Activated CD8-positive, alpha-beta T cell treated with anti-CD3 and anti-CD28 coated beads, Interleukin-2, amount 10 ng/mL, durations not matched to agents 7 days and 5 days (primary cell): Measurements from ENCODE around the gene ACSL3. TPM values are rescaled to one million over a fixed set of nuclear protein-coding genes. Genes with fewer than 3 reads are reported as not detected.

Experiments
- ATAC-seq: fragments of 150-1000 bp; cut with Tn5 transposase; one replicate; pipeline ENCODE4 v1.10.0; 2021; ENCODE audit warnings: moderate library complexity
- CTCF ChIA-PET: fragments of 350-600 bp; sonication (Branson Sonifier 250); formaldehyde crosslinking; loops from one replicate; lab custom pipeline; 2021; ENCODE audit warnings: antibody characterized with exemption; lab: Charles Lee
- POLR2A ChIA-PET: fragments of 350-600 bp; sonication (Branson Sonifier 250); formaldehyde crosslinking; loops from one replicate; lab custom pipeline; 2021; ENCODE audit warnings: antibody characterized with exemption; lab: Charles Lee
- DNase-seq: peaks from one replicate; pipeline ENCODE4 v3.0.0-alpha.2; 2020
- H3K27ac Mint-ChIP-seq: one replicate; pipeline ENCODE4 v1.8.0; 2021; ENCODE audit warnings: mild to moderate bottlenecking, mixed read lengths
- H3K27me3 Mint-ChIP-seq: one replicate; pipeline ENCODE4 v1.8.0; 2021; ENCODE audit warnings: low read depth, mixed read lengths
- H3K36me3 Mint-ChIP-seq: one replicate; pipeline ENCODE4 v1.8.0; 2021; ENCODE audit warnings: low read depth, mixed read lengths
- H3K4me1 Mint-ChIP-seq: one replicate; pipeline ENCODE4 v1.8.0; 2021; ENCODE audit warnings: low read depth, mixed read lengths
- H3K4me3 Mint-ChIP-seq: one replicate; pipeline ENCODE4 v1.8.0; 2021; ENCODE audit warnings: mild to moderate bottlenecking, mixed read lengths
- H3K9me3 Mint-ChIP-seq: one replicate; pipeline ENCODE4 v1.8.0; 2022; ENCODE audit warnings: mixed read lengths; ENCODE audit not compliant: insufficient read depth
- total RNA-seq, 2 experiments: library from RNA; stranded (reverse); gene quantifications; one replicate each; pipeline ENCODE4 v1.2.3, GENCODE V29; 2021

The ACSL3 gene
- total RNA-seq, 2 experiments from 2014 or later = 46.5 to 54.6 TPM

GRCh38 chr2:222968550-222969155 is 107.8 kb downstream of the ACSL3 start:
- CTCF ChIA-PET = interaction anchor here (1.6 kb wide), 1 partner anchor 30 kb away, joined by 5 read pairs; no protein-coding TSS in a partner anchor
- Mint-ChIP-seq H3K9me3 (no peaks in the 10 kb centered on the region), H3K36me3 (no peaks in the 10 kb centered on the region), H3K4me3 (no peak overlapping the region), H3K27ac (no peak overlapping the region), H3K4me1 (no peaks in the 10 kb centered on the region), H3K27me3 (peaks cover 6% of the 10 kb centered on the region)
- DNase-seq = no peak
- POLR2A ChIA-PET = no interaction called here
- no peak for ATAC-seq

GRCh38 chr2:222969491-222969890 is 108.7 kb downstream of the ACSL3 start:
- CTCF ChIA-PET = no interaction called here
- Mint-ChIP-seq H3K9me3 (no peaks in the 10 kb centered on the region), H3K27me3 (peaks cover 6% of the 10 kb centered on the region), H3K4me3 (no peak overlapping the region), H3K4me1 (no peaks in the 10 kb centered on the region), H3K27ac (no peak overlapping the region), H3K36me3 (no peaks in the 10 kb centered on the region)
- no peak for ATAC-seq
- no peak for DNase-seq
- POLR2A ChIA-PET = no interaction called here

- POLR2A ChIA-PET = interaction anchor here (1.4 kb wide), 1 partner anchor 9 kb away, joined by 3 read pairs; no protein-coding TSS in a partner anchor
- Mint-ChIP-seq H3K27ac (no peak overlapping the region), H3K36me3 (no peaks in the 10 kb centered on the region), H3K4me1 (no peaks in the 10 kb centered on the region), H3K9me3 (no peaks in the 10 kb centered on the region), H3K4me3 (no peak overlapping the region), H3K27me3 (peaks cover 5% of the 10 kb centered on the region)
- DNase-seq (no peak), ATAC-seq (no peak)
- CTCF ChIA-PET = interaction anchor here (0.7 to 2.0 kb wide), 19 partner anchors 9 to 825 kb away, joined by 3 to 8 read pairs (median 4); partner anchors contain the start of gene SCG2
Measured at GRCh38 chr2:222972420-222972819, 111.6 kb downstream of the ACSL3 start.

- ATAC-seq = no peak
- ChIA-PET POLR2A (no interaction called here), CTCF (no interaction called here)
- Mint-ChIP-seq H3K4me3 (no peak overlapping the region), H3K9me3 (no peaks in the 10 kb centered on the region), H3K36me3 (no peaks in the 10 kb centered on the region), H3K27ac (no peak overlapping the region), H3K27me3 (no peaks in the 10 kb centered on the region), H3K4me1 (no peaks in the 10 kb centered on the region)
- no peak for DNase-seq
Measured at GRCh38 chr2:222973237-222973636, 112.4 kb downstream of the ACSL3 start.

GRCh38 chr2:222973733-222974132 is 112.9 kb downstream of the ACSL3 start:
- Mint-ChIP-seq H3K36me3 (no peaks in the 10 kb centered on the region), H3K27ac (no peak overlapping the region), H3K4me3 (no peak overlapping the region), H3K27me3 (no peaks in the 10 kb centered on the region), H3K4me1 (no peaks in the 10 kb centered on the region), H3K9me3 (no peaks in the 10 kb centered on the region)
- no peak for DNase-seq
- CTCF ChIA-PET = no interaction called here
- POLR2A ChIA-PET = no interaction called here
- ATAC-seq = no peak

GRCh38 chr2:222976521-222977061 is 115.8 kb downstream of the ACSL3 start:
- CTCF ChIA-PET = no interaction called here
- Mint-ChIP-seq H3K36me3 (no peaks in the 10 kb centered on the region), H3K4me3 (no peak overlapping the region), H3K27me3 (peaks cover 6% of the 10 kb centered on the region), H3K27ac (no peak overlapping the region), H3K9me3 (no peaks in the 10 kb centered on the region), H3K4me1 (no peaks in the 10 kb centered on the region)
- DNase-seq (no peak), ATAC-seq (no peak)
- POLR2A ChIA-PET = no interaction called here

GRCh38 chr2:222977121-222977520 is 116.3 kb downstream of the ACSL3 start:
- no peak for ATAC-seq
- DNase-seq = no peak
- CTCF ChIA-PET = no interaction called here
- H3K36me3 Mint-ChIP-seq = no peaks in the 10 kb centered on the region
- H3K27me3 Mint-ChIP-seq = peaks cover 6% of the 10 kb centered on the region
- POLR2A ChIA-PET = no interaction called here
- H3K4me3 Mint-ChIP-seq = no peak overlapping the region
- no peaks in the 10 kb centered on the region for H3K9me3 Mint-ChIP-seq
- H3K27ac Mint-ChIP-seq = no peak overlapping the region
- peaks cover 3% of the 10 kb centered on the region for H3K4me1 Mint-ChIP-seq

- Mint-ChIP-seq H3K4me1 (peaks cover 13% of the 10 kb centered on the region), H3K27ac (no peak overlapping the region), H3K36me3 (no peaks in the 10 kb centered on the region), H3K27me3 (peaks cover 12% of the 10 kb centered on the region), H3K9me3 (peaks cover 6% of the 10 kb centered on the region), H3K4me3 (no peak overlapping the region)
- ChIA-PET CTCF (no interaction called here), POLR2A (no interaction called here)
- ATAC-seq (no peak), DNase-seq (no peak)
Measured at GRCh38 chr2:222978850-222979249, 118.0 kb downstream of the ACSL3 start.

GRCh38 chr2:222979484-222979883 is 118.6 kb downstream of the ACSL3 start:
- POLR2A ChIA-PET = no interaction called here
- H3K36me3 Mint-ChIP-seq = no peaks in the 10 kb centered on the region
- H3K27me3 Mint-ChIP-seq = peaks cover 12% of the 10 kb centered on the region
- H3K9me3 Mint-ChIP-seq = peaks cover 6% of the 10 kb centered on the region
- ATAC-seq = no peak
- no peak overlapping the region for H3K4me3 Mint-ChIP-seq
- CTCF ChIA-PET = no interaction called here
- H3K27ac Mint-ChIP-seq = no peak overlapping the region
- peaks cover 13% of the 10 kb centered on the region for H3K4me1 Mint-ChIP-seq
- no peak for DNase-seq

- H3K9me3 Mint-ChIP-seq = peaks cover 6% of the 10 kb centered on the region
- DNase-seq = no peak
- CTCF ChIA-PET = interaction anchor here (1.4 kb wide), 1 partner anchor 10 kb away, joined by 6 read pairs; no protein-coding TSS in a partner anchor
Measured at GRCh38 chr2:222982010-222982908, 121.4 kb downstream of the ACSL3 start.

GRCh38 chr2:222982909-222983265 is 122.1 kb downstream of the ACSL3 start:
- Mint-ChIP-seq H3K4me3 (no peak overlapping the region), H3K27ac (no peak overlapping the region), H3K9me3 (peaks cover 6% of the 10 kb centered on the region), H3K36me3 (no peaks in the 10 kb centered on the region), H3K27me3 (peaks cover 19% of the 10 kb centered on the region), H3K4me1 (peaks cover 13% of the 10 kb centered on the region)
- ATAC-seq (no peak), DNase-seq (no peak)
- ChIA-PET POLR2A (no interaction called here), CTCF (interaction anchor here (1.4 kb wide), 1 partner anchor 11 kb away, joined by 6 read pairs; no protein-coding TSS in a partner anchor)

More at GRCh38 chr2:222982010-222982908, 121.4 kb downstream of the ACSL3 start:
- Mint-ChIP-seq H3K4me3 (no peak overlapping the region), H3K4me1 (peaks cover 13% of the 10 kb centered on the region), H3K36me3 (no peaks in the 10 kb centered on the region), H3K27me3 (peaks cover 19% of the 10 kb centered on the region), H3K27ac (no peak overlapping the region)
- POLR2A ChIA-PET = interaction anchor here (1.0 kb wide), 1 partner anchor 11 kb away, joined by 3 read pairs; no protein-coding TSS in a partner anchor
- no peak for ATAC-seq

- DNase-seq (no peak), ATAC-seq (no peak)
- H3K27ac Mint-ChIP-seq = no peak overlapping the region
- H3K4me3 Mint-ChIP-seq = no peak overlapping the region
- POLR2A ChIA-PET = no interaction called here
- H3K4me1 Mint-ChIP-seq = peaks cover 13% of the 10 kb centered on the region
- H3K27me3 Mint-ChIP-seq = peaks cover 17% of the 10 kb centered on the region
- no peaks in the 10 kb centered on the region for H3K36me3 Mint-ChIP-seq
- CTCF ChIA-PET = no interaction called here
- H3K9me3 Mint-ChIP-seq = peaks cover 6% of the 10 kb centered on the region
Measured at GRCh38 chr2:222984908-222985307, 124.1 kb downstream of the ACSL3 start.
